Fibroblast of skin of left biceps (primary cell): ENCODE data around the gene MORN5.
A peak's percentile ranks its signal among the peaks of the same experiment; 100 is the strongest.
"Not testable (repeated sequence)": the region's sequence is repeated elsewhere in the genome, so short reads cannot be mapped to it uniquely, and the experiment has no call there.

Source experiments
- DNase-seq, 2 experiments: peaks; one replicate each; pipeline ENCODE4 v3.0.0-alpha.2; 2013; ENCODE audit warnings: low read depth in 2 of 2

Gene MORN5

GRCh38 chr9:122159026-122159924, at the start of gene MORN5, which contains the start of gene NDUFA8:
Gene MORN5, plus strand, starts transcription at chr9:122159908. Its CDS starts 65 bp downstream, at chr9:122159973.
Gene NDUFA8, minus strand, starts transcription at chr9:122159779. Its CDS starts 102 bp downstream, at chr9:122159677.
- DNase-seq: peak; percentile 83 to 86

- DNase-seq: no peak
Observed at GRCh38 chr9:122110100-122110833, 49.4 kb upstream of the MORN5 start.

GRCh38 chr9:122111413-122112085, 48.2 kb upstream of the MORN5 start:
- DNase-seq: no peak

DNA sequence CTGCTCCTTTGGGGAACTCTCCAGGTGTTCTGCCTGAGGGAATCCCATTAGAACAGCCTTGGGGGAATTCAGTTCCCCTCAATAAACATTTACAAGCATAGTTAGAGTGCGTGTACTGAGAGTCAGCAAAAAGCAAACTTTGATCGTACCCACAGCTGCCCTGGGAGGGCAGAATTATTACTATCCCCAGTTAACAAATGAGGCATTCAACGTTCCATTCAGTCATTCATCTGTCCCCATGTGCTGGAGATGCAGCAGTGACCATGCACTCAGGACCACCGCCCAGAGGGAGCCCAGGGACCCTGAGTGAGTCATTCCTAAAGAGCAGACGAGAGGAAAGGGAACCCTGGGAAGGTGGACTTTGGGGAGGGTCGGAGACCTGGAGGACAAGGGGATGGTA, 47.5 kb upstream of the MORN5 start:
- no peak for DNase-seq

DNA sequence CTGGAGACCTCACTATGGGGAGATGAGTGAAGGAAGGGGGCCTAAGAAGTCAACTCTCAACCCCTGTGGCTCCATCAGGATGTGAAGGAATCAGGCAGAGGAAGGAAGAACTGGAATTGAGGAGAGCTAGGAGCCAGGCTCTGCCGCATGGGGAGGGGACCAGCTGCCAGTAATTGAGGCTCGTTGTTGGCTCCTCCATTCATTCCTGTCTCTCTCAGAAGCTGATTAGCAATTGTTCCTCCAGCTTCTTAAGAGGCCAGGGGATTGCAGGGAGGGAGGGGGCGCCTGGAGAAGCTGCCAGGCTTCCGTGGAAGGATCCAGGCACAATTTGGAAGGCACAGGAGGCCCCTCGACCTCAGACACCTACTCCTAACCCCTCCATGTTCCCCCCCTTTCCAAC, 46.1 kb upstream of the MORN5 start:
- DNase-seq: no peak

GRCh38 chr9:122115176-122116035, 44.3 kb upstream of the MORN5 start:
- no peak for DNase-seq

DNA sequence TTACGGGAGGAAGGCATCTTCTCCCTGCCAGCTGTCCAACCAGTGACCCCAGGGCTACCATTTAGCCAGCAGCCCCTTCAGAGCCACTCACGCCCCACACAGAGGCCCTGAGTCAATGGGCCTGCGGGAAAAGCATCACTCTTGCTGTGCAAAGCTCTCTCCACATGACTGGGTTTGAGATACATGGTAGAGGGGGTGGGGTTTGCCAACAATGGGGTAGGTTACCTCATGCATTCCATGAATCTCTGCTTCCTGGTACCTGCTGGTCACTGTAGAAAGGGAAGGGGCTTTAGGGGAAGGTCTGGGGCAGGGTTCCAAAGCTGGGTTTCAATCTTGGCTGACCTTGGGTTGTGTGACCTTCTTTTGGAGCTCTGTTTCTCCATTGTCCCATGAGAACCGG, 43.7 kb upstream of the MORN5 start:
- DNase-seq: no peak

GRCh38 chr9:122116448-122117173, 43.1 kb upstream of the MORN5 start:
- DNase-seq: no peak

DNA sequence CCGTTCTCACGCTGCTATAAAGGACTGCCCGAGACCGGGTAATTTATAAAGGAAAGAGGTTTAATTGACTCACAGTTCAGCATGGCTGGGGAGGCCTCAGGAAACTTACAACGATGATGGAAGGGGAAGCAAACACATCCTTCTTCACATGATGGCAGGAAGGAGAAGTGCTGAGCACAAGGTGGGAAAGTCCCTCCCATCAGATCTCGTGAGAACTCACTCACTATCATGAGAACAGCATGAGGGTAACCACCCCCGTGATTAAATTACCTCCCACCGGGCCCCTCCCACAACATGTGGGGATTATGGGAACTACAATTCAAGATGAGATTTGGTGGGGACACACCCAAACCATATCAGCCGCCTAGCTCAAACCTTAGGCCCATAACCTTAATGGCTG, 42.5 kb upstream of the MORN5 start:
- not testable (repeated sequence) for DNase-seq

GRCh38 chr9:122118343-122119165, 41.2 kb upstream of the MORN5 start:
- no peak for DNase-seq

DNA sequence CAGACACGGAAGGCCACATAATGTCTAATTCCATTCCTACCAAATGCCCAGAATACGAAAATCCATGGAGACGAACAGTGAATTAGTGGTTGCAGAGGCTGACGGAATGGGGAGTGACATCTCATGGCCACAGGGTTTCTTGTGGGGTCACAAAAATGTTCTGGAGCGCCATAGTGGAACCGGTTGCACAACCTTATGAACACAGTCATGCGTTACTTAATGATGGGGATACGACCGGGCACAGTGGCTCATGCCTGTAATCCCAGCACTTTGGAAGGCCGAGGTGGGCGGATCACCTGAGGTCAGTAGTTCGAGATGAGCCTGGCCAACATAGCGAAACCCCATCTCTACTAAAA, 40.6 kb upstream of the MORN5 start:
- no peak for DNase-seq

DNA sequence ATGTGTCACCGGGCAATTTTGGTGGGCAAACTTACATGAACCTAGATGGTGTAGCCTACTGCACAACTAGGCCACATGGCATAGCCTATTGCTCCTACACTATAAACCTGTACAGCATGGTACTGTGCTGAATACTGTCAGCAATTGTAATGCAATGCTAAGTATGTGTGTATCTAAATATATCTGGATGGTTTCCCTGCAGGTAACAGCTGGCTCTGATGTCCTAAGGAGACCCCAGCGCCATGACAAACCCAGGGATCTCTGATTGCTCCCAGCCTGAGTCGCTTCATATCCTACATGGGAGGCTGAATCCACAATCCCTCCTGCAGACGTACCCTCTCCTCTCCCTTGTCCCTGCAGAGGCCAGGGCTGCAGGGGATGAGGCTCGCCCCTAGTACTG, 40.0 kb upstream of the MORN5 start:
- DNase-seq: no peak

DNA sequence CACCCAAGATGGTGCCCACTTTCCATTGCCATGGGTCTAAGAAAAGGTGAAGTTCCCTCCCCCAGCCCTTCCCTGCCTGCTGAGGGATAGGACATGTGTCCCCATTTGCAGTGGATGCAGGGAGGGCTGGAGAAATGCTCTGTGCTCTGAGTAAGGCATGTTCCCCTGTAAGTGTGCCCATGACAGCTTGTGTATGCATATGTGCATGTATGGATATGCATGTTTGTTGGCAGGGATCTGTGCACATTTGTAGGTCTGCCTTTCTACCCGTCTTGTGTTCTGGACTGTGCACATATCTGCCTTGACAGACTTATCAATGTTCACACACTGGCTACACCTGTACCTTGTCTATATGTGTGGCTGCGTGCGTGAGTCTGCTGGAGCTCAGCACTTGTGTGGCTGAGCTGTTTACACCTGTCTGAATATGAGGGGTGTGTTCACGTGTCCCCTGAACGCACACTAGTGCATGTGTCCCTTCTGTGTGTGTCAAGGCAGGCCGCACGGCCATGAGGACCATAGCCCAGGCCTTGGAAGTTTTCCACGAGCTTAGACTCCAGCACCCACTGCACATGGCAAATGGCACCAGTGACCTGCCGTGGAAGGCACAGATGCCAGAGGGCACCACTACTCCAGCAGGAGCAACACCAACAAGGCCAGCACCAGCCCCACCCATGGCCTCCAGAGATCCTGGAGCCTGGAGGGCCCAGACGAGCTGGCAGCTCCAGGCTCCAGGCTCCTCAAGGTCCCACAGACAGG, 39.2 kb upstream of the MORN5 start:
- DNase-seq: no peak

- DNase-seq: no peak
Observed at GRCh38 chr9:122121391-122121790, 38.3 kb upstream of the MORN5 start.

- no peak for DNase-seq
Observed at GRCh38 chr9:122121931-122122330, 37.8 kb upstream of the MORN5 start.

DNA sequence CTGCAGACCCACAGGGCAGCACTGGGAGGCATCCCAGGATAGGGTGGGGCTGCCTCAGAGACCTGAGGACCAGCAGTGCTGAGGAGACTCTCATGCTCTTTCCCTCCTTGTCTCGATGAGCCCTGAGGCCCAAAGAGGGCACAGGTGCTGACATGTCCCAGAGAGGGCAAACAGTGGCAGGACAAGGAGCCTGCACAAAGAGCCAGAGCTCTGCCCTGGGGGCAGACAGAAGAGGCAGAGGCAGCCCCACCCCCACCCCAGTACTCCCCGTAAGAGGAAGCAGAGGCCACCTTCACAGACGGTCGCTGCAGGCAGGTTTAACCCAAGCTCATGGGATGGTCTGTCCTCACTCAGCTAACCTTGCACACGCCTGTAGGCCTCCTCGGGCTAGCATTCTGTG, 37.2 kb upstream of the MORN5 start:
- no peak for DNase-seq

DNA sequence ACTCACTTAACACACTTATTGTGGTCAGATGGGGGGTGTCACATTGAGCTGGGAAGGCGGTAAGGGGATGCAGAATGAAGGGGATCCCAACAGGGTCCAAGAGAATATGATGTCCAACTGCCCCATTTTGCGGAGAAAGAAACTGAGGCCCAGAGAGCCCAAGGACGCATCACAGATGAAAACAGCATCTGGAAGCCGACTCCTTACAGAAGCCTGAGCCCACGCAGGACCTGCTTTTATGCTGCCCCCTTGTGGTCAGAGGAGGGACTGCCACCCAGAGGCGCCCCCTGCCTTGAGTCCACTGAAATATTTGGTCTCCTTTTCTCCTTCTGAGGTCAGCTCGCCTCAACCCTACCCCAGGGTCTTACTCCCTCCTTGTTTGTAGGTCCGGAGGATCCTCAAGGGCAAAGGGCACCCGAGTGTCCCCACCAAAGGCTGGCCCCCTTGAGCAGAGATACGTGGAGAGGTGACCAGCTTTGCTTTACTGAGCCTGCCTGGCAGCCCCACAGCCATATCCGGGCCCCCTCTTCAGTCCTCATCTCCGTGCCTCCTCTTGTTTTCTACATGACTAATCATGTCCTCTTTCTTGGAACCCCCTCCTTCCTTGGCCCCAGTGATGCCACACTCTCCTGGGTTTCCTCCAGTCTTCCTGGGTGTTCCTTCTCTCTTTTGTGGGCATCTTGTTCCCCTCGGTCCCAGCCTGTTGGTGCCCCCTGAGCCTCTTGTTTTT, 36.6 kb upstream of the MORN5 start:
- peak in 1 of 2 experiments; percentile 20 for DNase-seq

GRCh38 chr9:122124048-122124447, 35.7 kb upstream of the MORN5 start:
- DNase-seq: no peak
